CD4-positive, alpha-beta T cell treated with Interleukin-6 for 4 hours (primary cell): Measurements from ENCODE around the gene SLC17A7.
"Not testable (repeated sequence)": the region's sequence is repeated elsewhere in the genome, so short reads cannot be mapped to it uniquely, and the experiment has no call there.

Source experiments
- DNase-seq: peaks from one replicate; pipeline ENCODE4 v3.0.0-alpha.2; 2020; ENCODE audit warnings: mixed read lengths

The SLC17A7 gene

DNA sequence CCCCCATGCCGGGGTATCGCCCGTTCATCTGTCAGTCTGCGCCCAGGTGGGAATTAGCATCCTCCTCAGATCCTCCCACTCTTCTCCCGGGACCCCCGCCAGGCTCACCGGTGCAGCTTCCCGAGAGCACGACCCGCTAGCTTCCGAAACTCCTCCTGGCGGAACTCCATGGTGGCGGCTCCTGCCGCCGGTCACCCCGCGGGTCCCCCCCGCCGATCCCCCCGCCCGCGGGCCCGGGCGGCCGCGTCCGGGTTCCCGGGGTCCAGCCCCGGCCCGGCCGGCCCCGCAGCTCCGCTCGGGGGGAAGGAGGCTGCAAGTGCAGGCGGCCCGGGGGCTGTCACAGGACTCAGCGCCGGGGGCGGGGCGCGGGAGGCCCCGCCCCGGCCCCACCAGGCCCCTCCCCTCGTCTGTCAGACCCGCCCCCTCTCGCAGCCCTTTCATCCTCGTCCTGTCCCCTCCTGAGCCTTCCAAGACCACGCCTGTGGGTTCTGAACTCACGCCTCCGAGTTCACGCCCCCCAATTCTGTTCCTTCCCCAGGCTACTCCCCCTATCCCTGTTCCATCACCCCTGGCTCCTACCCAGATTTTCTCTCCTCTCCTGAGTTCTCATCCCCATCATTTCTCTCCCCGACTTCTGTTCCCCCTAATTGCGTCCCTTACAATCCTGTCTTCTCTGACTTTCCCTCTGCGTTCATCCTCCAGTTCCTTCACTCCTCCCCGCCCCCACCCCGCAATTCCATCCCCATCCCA, at the start of gene SLC17A7:
Gene SLC17A7, minus strand, starts transcription at position 318 of the 750 bp plus-strand sequence. Its CDS starts 148 bp downstream, at position 170.
- DNase-seq = peak; percentile 44

GRCh38 chr19:49490287-49491029, 49.1 kb upstream of the SLC17A7 start:
- DNase-seq = no peak

GRCh38 chr19:49489601-49490167, 48.4 kb upstream of the SLC17A7 start:
- peak; percentile 39 for DNase-seq

- DNase-seq = no peak
These were observed 47.7 kb upstream of the SLC17A7 start for GRCh38 chr19:49488863-49489537.

GRCh38 chr19:49488046-49488862, 46.9 kb upstream of the SLC17A7 start:
- DNase-seq = no peak

DNA sequence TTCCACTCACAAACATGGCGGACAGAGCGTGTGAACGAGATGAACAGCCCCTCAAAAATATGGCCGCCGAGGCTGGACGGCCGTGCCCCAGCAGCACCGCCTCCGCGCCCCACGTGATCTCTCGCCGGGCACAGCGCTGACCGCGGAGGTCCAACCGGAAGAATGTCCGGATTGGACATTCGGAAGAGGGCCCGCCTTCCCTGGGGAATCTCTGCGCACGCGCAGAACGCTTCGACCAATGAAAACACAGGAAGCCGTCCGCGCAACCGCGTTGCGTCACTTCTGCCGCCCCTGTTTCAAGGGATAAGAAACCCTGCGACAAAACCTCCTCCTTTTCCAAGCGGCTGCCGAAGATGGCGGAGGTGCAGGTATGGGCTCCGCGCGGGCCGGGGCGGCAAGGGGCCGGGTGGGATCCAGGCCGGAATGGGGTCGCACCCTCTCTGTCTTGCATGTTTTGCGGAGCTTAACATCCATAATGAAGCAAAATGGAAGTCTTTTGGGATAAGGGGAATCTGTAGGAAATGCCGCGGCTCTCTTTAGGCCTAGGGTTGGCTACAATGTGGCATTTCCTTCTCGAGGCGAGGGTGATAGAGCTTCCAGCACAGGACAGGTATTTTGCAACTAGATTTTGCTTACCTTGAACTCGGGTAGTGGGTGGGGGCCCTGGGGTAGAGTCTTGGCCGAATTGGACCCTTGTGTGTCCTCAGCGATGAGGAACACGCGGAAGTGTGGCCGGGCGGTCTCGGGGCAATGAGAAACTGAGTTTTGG, 46.1 kb upstream of the SLC17A7 start, which contains the start of gene RPL13A:
Gene RPL13A, plus strand, starts transcription at position 332 of the 769 bp plus-strand sequence. Its CDS starts 22 bp downstream, at position 354.
- DNase-seq = peak; percentile 100

DNA sequence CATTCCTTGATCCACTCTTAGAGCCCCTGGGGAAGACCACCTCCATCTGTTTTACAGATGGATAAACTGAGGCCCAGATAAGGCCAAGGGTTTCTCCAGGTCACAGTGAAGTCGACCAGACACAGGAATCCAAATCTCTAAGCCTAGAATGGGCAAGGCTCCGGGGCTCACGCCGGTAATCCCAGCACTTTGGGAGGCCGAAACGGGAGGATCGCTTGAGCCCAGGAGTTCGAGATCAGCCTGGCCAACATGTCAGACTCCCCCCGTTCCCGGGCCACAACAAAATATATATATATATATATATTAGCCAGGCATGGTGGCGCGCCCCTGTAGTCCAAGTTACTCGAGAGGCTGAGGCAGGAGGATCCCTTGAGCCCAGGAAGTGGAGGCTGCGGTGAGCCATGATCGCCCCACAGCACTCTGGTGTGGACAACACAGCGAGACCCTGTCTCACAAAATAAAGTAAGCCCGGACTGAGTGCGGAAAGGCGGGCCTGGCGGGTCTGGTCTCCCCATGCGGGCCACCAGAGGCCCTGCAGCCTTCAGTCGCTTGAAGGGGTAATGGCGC, 45.5 kb upstream of the SLC17A7 start:
- no peak for DNase-seq

DNA sequence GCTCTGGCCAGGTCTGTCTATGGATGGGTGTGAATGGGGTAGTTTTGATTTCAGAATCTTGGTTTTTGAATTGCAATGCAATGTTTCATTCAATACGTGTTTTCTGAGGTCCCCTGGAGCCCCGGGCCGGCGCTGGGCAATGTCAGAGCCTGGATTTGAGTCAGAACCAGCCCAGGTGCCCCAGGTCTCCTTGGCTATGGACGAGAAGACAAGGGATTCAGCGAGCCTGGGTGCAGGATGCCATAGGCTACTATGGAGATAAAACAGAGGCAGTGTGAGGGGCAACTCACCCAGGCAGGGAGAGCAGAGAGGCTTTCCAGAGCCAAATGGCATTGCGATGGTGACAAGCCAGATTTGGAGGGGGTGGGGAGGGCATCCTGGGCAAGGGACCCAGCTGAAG, 44.9 kb upstream of the SLC17A7 start:
- no peak for DNase-seq

DNA sequence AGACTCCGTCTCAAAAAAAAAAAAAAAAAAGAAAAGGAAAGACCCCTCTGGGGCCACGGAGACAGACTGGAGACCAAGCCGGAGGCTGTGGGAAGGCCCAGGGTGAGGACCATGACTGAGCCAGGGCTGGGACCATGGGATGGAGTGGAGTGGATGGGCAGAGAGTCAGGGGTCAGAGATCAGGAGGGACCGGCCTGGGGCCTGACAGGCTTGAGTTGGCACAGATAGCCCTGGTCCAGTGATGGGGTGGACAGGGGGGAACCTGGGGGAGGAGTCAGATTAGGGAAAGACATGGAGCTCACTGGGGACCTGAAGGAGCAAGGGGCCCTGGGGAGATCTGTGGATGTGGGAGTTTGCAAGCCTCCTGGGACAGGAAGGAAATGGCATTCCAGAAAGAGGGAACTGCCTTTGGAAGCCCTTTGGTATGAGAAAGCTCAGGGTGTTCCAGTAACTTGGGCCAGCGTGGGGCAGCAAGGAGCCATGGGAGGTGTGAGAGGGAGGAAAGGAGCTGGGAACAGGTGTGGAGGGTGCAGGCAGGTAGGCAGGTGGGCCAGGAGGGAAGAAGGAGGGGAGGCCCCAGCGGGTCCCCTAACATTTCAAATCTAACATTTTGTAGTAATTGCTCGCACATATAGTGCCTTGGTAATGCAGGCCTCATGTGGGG, 39.8 kb upstream of the SLC17A7 start:
- DNase-seq = no peak

DNA sequence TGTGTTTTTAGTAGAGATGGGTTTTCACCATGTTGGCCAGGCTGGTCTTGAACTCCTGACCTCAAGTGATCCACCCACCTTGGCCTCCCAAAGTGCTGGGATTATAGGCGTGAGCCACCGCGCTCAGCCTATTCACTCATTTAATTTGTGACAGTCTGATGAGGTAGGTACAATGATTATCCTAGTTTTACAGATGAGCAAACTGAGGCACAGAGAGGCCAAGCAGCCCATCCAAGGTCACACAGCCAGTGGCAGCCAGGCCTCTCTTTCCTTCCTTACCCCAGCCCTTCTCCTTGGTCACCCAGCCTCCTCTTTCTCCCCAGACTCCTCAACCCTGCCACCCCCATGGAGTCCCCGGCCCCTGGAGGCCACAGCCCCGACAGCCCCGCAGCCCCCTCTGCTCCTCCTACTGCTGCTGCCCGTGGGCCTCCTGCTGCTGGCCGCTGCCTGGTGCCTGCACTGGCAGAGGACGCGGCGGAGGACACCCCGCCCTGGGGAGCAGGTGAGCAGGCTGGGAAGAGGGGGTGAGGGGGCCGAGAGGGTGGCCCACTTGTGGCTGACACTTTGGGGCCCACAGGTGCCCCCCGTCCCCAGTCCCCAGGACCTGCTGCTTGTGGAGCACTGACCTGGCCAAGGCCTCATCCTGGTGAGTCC, 38.8 kb upstream of the SLC17A7 start:
- no peak for DNase-seq

DNA sequence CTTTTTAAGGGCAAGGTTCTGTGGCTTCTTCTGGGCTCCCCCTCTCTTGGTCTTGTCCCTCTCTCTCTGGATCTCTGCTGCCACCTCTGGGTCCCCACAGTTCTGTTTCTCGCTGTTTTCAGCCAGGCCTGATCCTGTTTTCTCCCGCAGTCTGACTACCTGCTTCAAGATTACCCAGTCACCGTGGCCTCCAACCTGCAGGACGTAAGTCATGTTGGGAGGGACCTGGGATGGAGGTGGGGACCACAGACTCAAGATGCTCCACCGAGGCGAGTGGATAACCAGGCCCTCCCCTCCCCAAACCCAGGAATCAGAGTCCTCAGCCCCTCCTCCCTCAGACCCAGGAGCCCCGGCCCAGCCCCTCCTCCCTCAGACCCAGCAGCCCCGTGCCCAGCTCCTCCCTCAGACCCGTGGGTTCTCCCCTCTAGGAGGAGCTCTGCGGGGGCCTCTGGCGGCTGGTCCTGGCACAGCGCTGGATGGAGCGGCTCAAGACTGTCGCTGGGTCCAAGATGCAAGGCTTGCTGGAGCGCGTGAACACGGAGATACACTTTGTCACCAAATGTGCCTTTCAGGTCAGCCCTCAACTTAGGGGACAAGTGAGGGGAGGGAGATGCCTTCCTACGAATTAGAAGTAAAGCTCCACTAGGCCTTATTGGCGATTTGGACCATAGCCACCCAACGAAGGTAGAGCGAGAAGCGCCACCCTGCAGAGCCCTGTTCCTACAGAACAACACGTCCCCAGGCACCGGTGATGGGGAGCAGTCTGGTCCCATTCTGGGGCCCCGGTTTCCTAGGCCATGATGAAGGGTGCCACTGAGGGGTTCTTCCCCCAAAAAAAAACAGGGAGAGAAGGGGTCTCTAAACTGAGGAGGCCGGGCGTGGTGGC, 34.9 kb upstream of the SLC17A7 start:
- peak; percentile 79 for DNase-seq

- peak; percentile 37 for DNase-seq
These were observed 34.0 kb upstream of the SLC17A7 start for GRCh38 chr19:49475191-49475917.

GRCh38 chr19:49474542-49474924, 33.2 kb upstream of the SLC17A7 start:
- no peak for DNase-seq

DNA sequence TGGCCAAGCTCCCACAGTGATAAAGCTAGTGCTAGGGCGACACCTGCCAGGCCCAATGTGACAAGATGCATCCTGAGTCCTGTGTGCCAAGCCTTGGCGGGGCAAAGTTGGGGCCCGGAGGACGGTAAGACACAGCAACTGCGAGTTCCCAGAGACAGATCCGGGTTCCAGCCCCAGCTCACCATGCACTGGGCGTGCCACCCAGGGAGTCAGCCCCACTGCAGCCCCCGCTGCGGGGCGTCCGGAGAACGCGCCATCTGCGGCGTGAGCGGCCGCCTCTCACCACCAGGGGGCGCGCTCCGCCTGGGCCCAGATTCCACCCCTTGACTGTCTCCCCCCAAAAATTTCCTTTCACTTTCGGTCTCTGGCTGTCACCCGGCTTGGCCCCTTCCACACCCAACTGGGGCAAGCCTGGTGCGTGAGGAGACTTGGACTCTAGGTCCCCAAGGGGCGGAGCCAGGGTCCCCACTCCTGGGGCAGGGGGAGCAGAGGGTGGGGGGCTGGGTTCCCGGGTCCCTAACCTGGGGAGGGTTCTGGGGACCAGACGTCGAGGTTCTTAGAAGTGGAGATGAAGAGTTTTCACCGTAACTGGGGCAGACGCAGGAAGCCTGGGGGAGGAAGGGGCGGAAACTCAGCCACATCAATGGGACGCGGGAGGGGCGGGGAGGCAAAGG, 32.7 kb upstream of the SLC17A7 start, which contains the start of gene FLT3LG:
Gene FLT3LG, plus strand, starts transcription at position 348 of the 674 bp plus-strand sequence. CDS start 425 bp downstream, outside the sequence.
- peak; percentile 97 for DNase-seq

DNA sequence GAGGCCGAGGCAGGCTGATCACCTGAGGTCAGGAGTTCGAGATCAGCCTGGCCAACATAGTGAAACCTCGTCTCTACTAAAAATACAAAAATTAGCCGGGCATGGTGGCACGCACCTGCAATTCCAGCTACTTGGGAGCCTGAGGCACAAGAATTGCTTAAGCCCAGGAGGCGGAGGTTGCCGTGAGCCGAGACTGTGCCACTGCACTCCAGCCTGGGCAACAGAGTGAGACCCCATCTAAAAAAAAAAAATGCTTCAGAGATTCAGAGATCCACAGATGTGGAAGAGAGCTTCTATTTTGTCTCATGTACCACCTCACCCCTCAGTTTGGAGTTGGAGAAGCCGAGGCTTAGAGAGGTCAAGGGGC, 32.2 kb upstream of the SLC17A7 start:
- not testable (repeated sequence) for DNase-seq

- DNase-seq = no peak
These were observed 31.6 kb upstream of the SLC17A7 start for GRCh38 chr19:49472936-49473335.

DNA sequence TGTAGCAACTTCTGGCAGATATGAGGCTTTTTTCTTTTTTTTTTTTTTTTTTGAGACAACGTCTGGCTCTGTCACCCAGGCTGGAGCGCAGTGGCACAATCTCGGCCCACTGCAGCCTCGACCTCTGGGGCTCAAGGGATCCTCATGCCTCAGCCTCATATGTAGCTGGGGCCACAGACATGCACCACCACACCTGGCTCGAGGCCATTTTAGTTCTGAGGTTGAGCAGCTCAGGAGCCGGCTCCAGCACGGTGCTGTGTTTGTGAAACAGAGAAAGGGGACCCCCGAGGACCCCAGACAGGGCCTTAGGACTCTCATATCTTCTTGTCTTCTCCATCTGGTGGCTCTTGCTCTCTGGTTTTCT, 29.3 kb upstream of the SLC17A7 start:
- DNase-seq = no peak
